HG03196 (cell line): ENCODE data around the gene CHSY3.
"Not testable (repeated sequence)": the region's sequence is repeated elsewhere in the genome, so short reads cannot be mapped to it uniquely, and the experiment has no call there.

Experiments
- ATAC-seq: cut with Tn5 transposase; IDR thresholded peaks from one replicate; pipeline ENCODE4 v1.9.1; 2021; ENCODE audit not compliant: unreplicated experiment

The CHSY3 gene

DNA sequence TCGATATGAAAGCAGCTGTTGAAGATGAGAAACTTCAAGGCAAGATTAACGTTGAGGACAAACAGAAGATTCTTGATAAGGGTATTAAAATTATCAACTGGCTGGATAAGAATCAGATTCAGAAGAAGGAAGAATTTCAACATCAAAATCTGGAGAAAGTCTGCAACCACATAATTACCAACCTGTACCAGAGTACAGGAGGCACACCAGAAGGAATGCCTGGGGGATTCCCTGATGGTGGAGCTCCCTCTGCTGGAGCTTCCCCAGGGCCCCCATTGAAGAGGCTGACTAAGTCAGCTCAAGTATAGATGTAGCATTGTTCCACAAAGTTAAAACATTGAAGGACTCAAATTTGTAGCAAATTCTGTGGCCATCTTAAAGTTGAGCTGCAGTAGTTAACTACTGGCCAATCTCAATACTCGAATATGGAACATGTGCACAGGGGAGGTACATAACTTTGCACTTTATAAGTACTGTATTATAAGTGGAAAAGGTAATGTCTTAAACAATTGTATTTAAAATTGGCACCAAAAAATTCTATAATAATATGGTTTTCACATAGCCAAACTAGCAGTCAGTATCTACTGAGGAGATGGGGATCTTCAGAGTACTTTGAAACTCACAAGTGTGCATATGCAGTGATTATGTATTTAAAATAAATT, 237.5 kb downstream of the CHSY3 start:
- no peak for ATAC-seq

DNA sequence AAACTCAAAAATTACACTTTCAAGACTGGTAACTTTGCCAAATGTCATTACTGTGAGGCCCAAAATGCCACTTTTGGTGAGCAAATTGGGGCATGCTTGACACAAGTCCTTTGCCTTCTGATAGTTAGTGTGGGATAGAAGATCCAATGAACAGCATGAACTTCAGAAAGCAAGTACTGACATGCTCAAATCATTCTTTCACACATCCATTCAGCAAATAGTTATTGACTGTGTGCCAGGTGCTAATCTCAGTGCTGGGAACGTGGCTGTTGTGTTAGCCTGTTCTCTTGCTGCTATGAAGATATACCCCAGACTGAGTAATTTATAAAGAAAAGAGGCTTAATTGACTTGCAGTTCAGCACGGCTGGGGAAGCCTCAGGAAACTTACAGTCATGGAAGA, 247.0 kb downstream of the CHSY3 start:
- ATAC-seq = no peak

DNA sequence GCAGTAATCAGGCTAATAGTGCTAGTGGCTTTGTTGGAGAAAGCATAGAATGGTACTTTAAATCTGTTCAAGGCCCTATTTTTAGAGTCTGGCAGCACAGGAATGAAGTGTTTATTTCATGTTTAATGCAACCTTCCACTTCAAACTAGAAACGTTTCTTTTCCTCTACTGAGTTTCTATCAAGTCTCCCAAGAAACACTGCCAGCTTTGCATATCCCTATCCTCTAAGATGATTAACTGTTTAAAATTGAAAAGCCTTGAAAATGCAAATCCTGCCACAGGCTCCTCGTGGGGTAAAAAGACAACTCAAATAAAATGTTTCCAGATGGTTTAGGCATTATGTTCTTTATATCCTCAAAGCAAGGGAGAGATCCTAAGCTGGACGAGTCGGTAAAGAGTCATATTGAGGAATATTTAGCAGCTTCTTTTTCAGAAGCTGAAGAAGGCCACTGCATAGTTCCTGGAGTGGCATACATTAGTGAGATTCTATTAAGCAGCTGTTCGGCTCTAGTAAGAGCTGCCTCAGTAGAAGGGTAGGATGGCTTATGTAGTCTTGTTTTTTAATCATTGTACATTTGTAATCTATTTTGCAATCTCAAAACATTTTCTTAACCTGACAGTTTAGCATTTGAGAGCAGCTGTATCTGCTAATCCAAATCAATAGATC, 251.2 kb downstream of the CHSY3 start:
- no peak for ATAC-seq

DNA sequence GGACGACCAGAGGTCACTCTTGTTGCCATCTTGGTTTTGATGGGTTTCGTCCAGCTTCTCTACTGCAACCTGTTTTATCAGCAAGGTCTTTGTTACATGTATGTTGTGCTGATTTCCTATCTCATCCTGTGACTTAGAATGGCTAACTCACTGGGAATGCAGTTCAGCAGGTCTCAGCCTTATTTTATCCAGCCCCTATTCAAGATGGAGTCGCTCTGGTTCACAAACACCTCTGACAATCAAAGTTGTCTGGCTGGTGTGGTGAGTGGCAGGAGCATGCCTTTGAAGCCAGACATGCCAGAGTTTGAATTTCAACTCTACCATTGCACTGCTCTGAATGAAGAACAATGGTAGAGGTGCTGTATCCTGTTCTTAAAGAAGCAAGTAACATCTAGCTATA, 253.8 kb downstream of the CHSY3 start:
- no peak for ATAC-seq

DNA sequence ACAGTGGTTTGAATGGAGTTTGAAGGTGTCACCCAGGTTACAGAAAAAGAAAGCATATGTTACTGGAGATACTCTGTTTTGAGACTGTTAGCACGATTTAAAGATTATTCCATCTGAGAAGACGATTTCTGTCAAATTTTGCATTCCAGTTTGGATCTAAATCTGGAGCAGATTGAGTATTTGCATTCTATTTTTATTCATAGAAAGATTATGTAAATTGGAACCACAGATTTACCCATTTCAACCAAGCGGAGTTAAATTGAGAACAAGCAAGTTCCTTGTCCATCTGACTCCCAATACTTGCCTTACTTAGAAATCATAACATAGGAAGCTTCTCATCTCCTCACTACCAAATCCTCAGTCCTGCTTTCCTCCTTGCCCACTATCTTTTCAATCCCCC, 255.7 kb downstream of the CHSY3 start:
- ATAC-seq = no peak

DNA sequence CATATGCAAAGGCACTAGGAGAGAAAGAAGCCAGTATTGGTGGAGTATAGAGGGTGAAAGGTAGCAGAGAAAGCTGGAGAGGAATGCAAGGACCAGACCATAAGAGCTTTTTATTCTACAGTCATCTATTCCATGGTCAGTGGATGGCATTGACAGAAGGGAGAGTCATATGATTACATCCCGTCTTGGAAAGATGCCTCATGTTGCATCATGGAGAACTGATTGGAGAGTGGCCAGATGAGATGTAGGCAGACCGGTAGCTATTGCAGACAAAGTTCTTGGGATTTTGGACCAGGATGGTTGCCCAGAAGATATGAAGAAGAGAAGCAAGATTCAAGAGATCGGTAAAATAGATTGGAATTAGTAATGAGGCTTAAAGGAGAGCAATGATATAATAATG, 260.7 kb downstream of the CHSY3 start:
- ATAC-seq = no peak

DNA sequence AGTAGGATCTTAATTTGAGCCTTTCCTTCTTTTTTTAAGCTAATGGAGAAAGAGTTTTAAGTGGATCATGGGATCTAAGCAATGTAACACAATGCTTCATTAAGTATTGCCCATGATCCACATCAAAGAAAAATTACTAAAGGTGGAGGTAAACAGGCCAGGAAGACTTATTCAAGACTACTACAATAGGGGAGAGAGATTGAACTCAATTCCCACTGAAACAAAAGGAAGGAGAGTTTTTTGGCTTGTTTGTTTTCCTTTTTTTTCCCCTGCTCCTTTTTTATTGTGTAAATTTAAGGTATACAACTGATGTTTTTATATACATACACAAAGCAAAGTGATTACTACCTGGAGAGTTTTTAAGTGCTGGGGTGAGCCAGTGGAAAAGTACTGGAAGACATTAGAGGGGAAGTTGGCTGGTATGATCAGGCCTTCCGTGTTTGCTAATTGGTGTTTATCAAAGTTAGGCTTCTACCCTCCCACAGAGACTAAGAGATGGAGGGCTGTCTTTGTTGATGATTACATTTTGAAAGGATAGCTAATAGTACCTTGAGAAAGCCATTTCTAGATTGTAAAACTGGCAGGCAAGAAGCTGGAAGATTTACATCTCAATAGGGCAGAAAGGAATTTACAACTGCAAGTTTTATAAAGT, 262.7 kb downstream of the CHSY3 start:
- no peak for ATAC-seq

DNA sequence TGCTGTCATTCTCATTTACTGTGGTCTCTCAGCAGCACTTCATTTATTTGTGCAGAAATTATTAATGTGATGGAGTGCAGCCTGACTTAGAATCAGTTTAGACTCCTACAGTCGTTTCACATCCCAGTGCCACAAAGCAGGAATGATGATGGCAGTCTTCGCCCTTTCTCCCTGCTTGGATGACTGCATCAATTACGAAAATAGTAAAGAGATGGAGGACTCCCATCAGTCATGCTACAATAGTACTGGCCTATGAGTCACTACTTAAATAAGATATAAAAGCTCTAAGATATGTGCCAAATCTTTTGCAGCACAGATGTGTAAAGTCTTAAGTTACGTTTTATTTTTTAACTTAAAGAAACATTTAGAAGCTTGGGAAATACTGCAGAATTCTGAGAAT, 263.9 kb downstream of the CHSY3 start:
- no peak for ATAC-seq

DNA sequence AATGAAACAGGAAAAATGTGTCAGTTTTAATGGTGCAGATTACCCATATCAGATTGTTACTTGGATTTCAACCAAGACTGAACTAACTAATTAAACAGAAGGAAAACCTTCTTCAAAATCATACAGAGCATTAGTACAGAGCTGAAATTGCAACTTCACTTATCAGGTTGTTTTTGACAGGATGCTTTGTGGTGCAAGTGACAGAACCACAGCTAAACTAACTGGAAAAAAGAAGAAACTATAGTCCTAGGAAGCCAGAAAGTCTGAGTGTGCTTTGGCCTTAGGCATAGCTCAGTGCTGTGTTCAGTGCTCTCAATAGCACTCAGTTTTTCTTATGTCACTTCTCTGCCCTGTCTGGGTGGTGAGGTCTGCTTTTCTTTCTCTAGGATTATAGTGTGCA, 267.4 kb downstream of the CHSY3 start:
- no peak for ATAC-seq

DNA sequence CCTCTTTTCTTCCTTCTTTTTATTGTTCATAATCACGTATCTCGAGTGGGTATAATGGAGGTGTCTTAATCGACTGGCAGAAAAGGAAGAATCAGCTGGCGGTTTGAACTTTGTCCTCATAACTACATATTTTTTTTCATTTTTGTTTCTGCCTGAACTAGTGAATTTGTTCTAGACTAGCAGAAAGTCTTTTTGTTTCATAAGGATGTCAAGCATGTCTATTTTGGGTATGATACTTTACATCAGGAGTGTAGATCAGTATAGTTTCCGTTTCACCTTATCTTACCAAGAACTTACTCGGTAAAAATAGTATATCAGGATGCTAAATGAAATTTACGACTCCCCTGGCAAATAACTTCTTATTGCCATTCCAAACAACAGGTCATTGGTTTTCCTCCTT, 278.9 kb downstream of the CHSY3 start:
- no peak for ATAC-seq

DNA sequence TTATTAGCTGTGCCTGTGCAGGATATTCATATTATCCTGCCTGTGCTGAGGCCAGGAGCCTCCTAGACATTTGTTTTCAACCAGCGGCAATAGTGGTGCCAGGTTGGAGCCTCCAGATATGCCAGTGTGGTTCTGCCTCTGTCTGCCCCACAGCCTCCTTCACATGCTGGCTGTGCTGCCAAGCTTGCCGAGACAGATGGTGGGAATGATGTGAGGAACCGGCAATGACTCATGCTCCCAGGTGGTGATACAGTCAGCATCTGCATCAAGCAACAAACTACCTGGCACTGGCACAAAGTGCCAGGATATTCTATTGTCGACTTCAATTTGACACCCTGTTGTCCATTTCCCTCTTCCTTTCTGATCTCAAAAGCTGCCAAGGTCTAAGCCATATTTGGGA, 285.7 kb downstream of the CHSY3 start:
- ATAC-seq = no peak

DNA sequence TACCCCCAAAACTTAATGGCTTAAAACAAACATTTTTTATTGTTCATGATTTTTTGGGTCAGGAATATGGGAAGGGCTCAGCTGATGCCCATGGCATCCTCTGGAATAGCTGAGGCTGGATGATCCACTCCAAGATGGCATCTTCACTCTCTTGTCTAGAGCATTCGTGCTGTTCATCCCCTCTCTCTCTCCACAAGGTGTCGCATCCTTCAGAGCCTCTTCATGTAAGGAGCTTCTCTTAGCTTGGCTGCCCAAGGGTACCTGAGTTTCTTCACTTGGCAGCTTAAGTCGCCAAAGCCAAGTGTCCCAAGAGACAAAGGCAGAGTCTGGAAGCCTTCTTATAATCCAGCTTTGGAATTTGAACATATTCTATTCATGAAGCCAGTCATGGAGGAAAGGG, 294.7 kb downstream of the CHSY3 start:
- ATAC-seq = no peak

DNA sequence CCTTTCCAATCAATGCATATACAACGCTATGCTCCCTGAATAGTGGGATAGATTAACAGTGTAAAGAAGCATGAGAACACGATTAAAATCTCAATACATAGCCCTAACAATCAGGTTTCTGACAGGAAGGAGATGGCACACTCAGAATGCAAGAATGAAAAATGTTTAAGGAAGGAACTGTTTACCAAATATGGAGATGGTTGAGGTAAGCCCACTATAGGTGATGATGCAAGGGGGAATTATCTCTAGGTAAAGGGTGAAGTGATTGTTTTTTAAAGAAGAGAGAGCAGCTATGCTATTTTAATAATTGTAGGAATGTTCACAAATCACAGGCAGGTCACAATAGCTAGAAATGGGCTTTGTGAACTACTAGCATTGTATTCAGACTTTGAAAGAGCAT, 302.4 kb downstream of the CHSY3 start:
- no peak for ATAC-seq

DNA sequence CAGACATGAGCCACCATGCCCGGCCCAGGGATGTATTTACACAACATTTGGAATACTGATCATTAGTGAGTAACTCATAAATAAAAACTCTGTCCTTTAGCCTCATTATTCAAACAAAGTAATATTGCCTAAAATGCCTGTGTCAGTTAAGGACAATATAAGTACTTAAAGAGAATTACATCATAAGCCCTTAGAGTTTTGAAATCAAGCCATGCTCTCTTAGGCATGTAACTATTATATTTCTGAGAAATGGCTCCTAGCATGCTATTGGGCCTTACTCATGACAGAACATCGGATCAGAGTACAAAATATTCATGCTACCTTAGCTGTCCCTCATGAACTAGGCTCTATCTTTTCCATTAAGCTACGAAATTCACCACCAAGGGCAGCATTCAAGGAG, 309.3 kb downstream of the CHSY3 start:
- ATAC-seq = no peak

DNA sequence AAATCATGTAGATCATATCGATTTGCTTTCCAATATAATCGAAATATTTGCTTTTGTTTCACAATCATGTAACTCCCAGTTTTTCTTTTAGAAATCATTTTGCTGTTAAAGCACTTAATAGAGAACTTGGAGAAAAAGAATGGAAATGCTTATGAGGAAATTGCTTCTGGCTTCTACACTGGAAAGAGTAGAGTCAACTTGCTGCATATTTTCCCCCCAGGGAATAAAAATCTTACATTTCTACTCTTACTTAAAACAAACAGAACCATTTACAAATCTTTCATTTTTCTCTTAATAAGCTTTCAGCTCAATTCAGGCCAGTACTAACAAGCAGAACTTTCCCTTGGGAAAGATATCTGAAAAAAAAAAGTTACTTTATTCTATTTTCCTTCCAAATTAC, 312.0 kb downstream of the CHSY3 start:
- ATAC-seq = no peak

DNA sequence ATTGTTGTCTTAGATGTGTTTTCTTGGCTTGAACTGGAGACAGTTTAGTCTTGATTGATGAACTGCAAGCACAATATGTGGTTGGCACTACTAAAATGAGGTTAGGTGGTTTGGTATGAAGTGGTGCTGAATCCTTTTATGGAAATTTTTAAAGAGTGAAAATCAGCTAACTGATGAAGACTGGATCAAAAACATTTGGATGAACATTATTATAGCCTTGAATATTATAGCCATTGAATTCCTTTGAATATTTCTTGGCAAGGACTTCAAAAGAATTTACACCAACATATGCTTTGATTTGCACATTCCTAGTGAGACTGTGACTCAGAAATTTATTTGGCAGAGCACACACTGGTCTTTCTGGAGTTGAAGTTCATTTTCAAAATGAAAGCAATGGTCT, 318.3 kb downstream of the CHSY3 start:
- no peak for ATAC-seq

DNA sequence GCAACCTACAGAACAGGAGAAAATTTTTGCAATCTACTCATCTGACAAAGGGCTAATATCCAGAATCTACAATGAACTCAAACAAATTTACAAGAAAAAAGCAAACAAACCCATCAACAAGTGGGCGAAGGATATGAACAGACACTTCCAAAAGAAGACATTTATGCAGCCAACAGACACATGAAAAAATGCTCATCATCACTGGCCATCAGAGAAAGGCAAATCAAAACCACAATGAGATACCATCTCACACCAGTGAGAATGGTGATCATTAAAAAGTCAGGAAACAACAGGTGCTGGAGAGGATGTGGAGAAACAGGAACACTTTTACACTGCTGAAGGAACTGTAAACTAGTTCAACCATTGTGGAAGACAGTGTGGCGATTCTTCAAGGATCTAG, 322.3 kb downstream of the CHSY3 start:
- ATAC-seq = not testable (repeated sequence)

DNA sequence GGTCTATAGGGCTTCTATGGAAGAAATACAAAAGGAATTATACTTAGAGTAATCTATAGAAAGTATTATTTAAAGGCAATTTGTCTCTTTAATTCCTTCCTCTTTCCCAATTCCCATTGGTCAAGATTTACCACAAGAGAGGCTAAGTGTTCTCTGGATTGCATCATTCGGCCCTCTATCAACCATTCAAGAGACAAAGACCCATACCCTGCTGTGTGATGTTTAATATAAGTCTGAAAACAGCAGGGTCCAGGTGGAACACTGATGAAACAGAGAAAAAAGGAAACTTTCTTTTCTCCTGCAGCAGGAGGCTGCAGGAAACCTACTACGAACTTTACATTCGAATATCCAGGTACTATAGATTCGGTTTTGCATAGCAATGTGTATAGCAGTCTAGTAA, 323.4 kb downstream of the CHSY3 start:
- ATAC-seq = no peak

DNA sequence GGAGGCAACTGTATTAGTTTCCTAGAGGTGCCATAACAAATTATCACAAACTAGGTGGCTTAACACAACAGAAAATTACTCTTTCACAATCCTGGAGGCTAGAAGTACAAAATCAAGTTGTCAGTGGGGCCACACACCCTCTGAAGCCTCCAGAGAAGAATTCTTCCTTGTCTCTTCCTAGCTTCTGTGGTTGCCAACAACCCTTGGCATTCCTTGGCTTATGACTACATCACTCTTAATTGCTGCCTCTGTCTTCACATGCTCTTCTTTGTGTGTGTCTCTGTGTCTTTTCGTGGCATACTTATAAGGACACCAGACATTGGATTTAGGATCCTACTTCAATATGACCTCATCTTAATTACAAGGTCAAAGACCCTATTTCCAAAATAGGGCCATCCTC, 327.5 kb downstream of the CHSY3 start:
- no peak for ATAC-seq

DNA sequence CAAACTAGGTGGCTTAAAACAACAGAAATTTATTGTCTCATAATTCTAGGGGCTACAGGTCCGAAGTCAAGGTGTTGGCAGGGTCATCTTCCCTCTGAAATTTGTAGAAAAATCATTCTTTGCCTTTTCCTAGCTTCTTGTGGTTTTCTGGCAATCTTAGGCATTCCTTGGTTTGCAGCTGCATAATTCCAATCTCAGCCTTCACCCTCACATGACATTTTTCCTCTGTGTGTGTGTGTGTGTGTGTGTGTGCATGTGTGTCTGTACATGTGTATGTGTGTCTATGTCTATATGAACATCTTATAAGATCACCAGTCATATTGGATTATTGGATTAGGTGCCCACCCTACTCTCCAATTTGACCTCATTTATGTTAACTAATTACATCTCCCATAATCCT, 330.6 kb downstream of the CHSY3 start:
- no peak for ATAC-seq
